Bronchial epithelial cell (primary cell): ENCODE data around the gene TMSB4X. TPM values are rescaled to one million over a fixed set of nuclear protein-coding genes. Genes with fewer than 3 reads are reported as not detected.
"Not testable (repeated sequence)": the region's sequence is repeated elsewhere in the genome, so short reads cannot be mapped to it uniquely, and the experiment has no call there.

ENCODE experiments used
- DNase-seq: peaks from one replicate; pipeline ENCODE4 v3.0.0-alpha.2; 2010; ENCODE audit warnings: low read depth
- FAIRE-seq: peaks from 2 replicates; lab custom pipeline; 2011; peaks lifted over from hg19 to GRCh38; lab: Jason Lieb, UNC
- H3K27me3 ChIP-seq: 2 replicates; pipeline ENCODE4 v1.5.1; 2011; ENCODE audit warnings: low read length; ENCODE audit not compliant: control insufficient read depth, insufficient read depth
- H3K36me3 ChIP-seq: 2 replicates; pipeline ENCODE4 v1.5.1; 2011; ENCODE audit warnings: low read length; ENCODE audit not compliant: control insufficient read depth, insufficient read depth
- H3K4me3 ChIP-seq: 2 replicates; pipeline ENCODE4 v1.5.1; 2011; ENCODE audit warnings: mild to moderate bottlenecking, low read depth, low read length, control low read depth
- CTCF ChIP-seq: IDR thresholded peaks from 2 replicates; pipeline ENCODE4 v1.5.1; 2011; ENCODE audit warnings: mild to moderate bottlenecking, moderate library complexity, low read length, control low read depth, inconsistent platforms; ENCODE audit not compliant: insufficient read depth, severe bottlenecking
- total RNA-seq: library from RNA; depleted of rRNA; stranded (reverse); fragments of >200 nt; gene quantifications from 2 replicates; pipeline ENCODE4 v1.2.1, GENCODE V29; 2014

The TMSB4X gene
- total RNA-seq, 1 donor from 2014 or later: 3,174 TPM

- FAIRE-seq (no peak), DNase-seq (no peak)
- H3K36me3 ChIP-seq: peaks cover 3% of the 10 kb centered on the region
- H3K4me3 ChIP-seq: peak overlapping the region; percentile 86
- no peak for TF ChIP-seq CTCF
- no peaks in the 10 kb centered on the region for H3K27me3 ChIP-seq
These were observed 1.2 kb downstream of the TMSB4X start for GRCh38 chrX:12975991-12976558.

GRCh38 chrX:12976819-12977732, 2.2 kb downstream of the TMSB4X start:
- DNase-seq: peak; percentile 53
- not testable (repeated sequence) for H3K36me3 ChIP-seq, FAIRE-seq, H3K27me3 ChIP-seq
- H3K4me3 ChIP-seq: peak overlapping the region; percentile 86

GRCh38 chrX:12977761-12978204, 2.9 kb downstream of the TMSB4X start:
- no peaks in the 10 kb centered on the region for H3K27me3 ChIP-seq
- FAIRE-seq (no peak), DNase-seq (peak; percentile 64)
- H3K36me3 ChIP-seq: peaks cover 3% of the 10 kb centered on the region
- no peak for TF ChIP-seq CTCF
- H3K4me3 ChIP-seq: no peak overlapping the region

GRCh38 chrX:12978205-12979025, 3.5 kb downstream of the TMSB4X start:
- FAIRE-seq: no peak
- no peak for TF ChIP-seq CTCF
- no peak overlapping the region for H3K4me3 ChIP-seq
- H3K36me3 ChIP-seq: peaks cover 3% of the 10 kb centered on the region
- no peaks in the 10 kb centered on the region for H3K27me3 ChIP-seq
- peak; percentile 77 for DNase-seq

GRCh38 chrX:12979026-12979607, 4.2 kb downstream of the TMSB4X start:
- no peak for TF ChIP-seq CTCF
- DNase-seq (no peak), FAIRE-seq (no peak)
- H3K36me3 ChIP-seq: peaks cover 3% of the 10 kb centered on the region
- no peak overlapping the region for H3K4me3 ChIP-seq
- no peaks in the 10 kb centered on the region for H3K27me3 ChIP-seq
